GM19035 (cell line): Measurements from ENCODE around the gene HS2ST1.
"Not testable (repeated sequence)": the region's sequence is repeated elsewhere in the genome, so short reads cannot be mapped to it uniquely, and the experiment has no call there.

Experiments used
- ATAC-seq: cut with Tn5 transposase; IDR thresholded peaks from one replicate; pipeline ENCODE4 v1.9.1; 2021; ENCODE audit not compliant: unreplicated experiment

Gene HS2ST1

GRCh38 chr1:86965012-86965826 is 50.8 kb downstream of the HS2ST1 start:
- no peak for ATAC-seq

DNA sequence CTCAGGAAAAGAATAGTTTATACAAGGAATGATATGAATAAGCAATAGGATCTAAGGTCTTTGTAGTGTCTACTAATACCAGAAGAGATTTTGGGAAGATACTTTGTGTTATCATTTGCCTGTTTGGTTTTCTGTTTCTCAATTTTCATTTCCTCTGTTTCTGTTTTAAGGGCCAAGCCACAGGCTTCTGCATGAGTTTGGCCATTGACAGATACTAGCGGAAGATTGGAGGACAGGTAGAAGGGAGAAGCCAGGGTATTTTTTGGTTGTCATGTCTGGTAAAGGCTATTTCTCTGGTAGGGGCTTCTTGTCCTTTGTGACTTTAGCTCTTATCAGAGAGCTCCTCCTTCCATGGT is 51.4 kb downstream of the HS2ST1 start:
- no peak for ATAC-seq

DNA sequence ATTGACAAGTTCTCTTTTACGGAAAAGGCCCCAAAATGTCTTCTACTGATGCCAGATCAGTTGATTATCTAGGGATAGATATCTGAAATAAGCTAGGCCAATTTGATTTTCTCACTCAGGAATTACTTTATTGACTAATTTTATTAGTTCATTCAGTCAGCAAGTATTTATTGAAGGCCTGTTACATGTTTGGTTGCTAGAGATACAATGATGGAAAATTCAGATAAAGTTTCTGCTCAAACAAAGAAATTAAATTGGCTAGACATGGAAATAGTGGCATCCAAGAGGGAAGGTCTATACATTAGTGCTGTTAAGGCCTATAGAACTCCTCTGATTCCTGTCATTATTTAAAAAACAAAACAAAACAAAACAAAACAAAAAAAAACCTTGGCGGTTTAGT is 56.5 kb downstream of the HS2ST1 start:
- ATAC-seq = no peak

DNA sequence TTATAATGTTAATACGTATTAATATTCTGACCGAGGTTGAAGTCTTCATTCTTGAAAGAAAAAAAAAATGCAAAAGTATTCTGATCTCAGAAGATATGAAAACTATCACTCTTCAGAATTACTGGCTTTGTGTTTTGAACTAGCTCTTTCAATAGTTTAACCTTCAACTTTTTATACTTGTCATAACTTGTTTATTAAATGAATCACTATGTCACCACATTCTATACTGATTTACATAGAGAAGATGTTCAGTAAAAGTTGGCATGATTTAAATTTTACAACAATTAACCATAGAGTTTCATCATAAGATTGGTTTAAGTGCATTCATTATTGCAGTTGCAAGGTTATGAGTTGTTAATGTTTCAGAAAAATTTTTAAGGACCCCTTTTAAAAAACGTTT is 57.3 kb downstream of the HS2ST1 start:
- no peak for ATAC-seq

DNA sequence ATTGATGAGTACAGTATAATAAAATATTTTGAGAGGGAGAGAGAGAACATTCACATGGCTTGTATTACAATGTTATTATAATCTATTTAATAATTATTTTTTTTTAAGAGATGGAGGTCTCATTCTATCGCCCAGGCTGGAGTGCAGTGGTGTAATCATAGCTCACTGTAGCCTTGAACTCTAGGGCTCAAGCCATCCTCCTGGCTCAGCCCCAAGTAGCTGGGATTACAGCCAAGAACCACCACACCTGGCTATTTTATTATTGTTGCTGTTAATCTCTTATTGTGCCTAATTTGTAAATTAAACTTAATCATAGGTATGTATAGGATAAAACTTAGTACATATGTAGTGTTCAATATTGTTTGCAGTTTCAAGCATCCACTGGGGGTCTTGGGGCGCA is 57.8 kb downstream of the HS2ST1 start:
- ATAC-seq = no peak

- no peak for ATAC-seq
These were observed 61.6 kb downstream of the HS2ST1 start for GRCh38 chr1:86975993-86976550.

DNA sequence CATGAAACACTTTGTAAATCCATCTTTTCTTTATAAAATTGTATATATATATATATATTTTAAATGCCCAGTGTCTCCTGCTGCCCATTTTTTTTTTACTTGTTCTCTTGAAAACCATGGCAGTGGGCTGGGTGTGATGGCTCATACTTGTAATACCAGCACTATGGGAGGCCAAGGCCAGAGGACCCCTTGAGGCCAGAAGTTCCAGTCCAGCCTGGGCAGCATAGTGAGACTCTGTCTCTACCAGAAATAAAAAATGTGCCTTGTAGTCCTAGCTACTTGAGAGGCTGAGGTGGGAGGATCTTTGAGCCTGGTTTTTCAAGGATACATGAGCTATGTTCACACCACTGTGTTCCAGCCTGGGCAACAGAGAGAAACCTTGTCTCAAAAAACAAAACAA is 62.2 kb downstream of the HS2ST1 start:
- ATAC-seq = no peak

GRCh38 chr1:86981482-86982213 is 67.2 kb downstream of the HS2ST1 start:
- no peak for ATAC-seq

DNA sequence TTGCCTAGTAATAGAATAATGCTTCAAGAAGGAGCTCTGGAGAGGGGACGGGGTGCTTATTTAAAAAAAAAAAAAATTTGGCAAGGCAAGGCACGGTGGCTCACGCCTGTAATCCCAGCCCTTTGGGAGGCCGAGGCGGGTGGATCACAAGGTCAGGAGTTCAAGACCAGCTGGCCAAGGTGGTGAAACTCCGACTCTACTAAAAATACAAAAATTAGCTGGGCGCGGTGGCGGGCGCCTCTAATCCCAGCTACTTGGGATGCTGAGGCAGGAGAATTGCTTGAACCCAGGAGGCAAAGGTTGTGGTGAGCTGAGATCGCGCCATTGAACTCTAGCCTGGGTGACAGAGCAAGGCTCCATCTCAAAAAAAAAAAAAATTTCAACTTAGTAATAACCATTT is 69.2 kb downstream of the HS2ST1 start:
- not testable (repeated sequence) for ATAC-seq

DNA sequence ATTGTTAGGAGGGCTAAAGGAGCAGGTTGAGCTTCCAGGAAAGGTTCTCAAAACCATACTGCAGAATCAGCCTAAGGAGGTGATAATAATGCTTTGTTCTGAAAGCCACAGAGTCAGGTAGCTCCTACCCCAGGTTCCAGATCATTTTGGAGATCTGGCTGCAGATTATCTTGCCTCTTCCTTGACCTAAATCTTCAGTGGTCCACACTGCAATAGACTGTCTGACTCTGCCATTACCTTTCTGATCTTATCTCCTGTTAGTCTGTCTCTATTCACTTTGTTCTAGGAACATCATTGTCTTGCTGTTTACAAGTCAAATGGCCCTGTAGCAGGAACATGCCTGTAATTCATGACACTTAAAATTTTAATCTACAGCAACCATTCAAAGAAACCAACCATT is 73.0 kb downstream of the HS2ST1 start:
- ATAC-seq = no peak

DNA sequence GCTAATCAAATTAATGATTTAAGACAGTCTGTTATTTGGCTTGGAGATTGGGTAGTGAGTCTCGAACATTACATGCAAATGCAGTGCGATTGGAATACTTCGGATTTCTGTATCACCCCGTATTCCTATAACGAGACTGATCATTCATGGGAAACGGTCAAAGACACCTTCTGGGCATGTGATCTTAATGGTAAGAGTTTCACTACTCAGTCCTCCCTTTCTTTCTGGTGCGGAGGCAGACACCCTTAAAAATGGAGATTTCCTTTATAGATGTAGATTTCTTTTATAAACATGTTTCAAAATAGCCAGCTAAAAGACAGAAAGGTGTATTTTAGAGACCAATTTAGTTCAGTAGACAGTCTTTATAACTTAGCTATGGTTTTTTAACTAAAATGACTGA is 74.4 kb downstream of the HS2ST1 start:
- ATAC-seq = no peak

DNA sequence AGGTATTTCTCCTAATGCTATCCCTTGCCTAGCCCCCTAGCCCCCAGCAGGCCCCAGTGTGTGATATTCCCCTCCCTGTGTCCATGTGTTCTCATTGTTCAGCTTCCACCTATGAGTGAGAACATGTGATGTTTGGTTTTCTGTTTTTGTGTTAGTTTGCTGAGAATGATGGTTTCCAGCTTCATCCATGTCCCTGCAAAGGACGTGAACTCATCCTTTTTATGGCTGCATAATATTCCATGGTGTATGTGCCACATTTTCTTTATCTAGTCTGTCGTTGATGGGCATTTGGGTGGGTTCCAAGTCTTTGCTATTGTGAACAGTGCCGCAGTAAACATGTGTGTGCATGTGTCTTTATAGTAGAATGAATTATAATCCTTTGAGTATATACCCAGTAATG is 75.3 kb downstream of the HS2ST1 start:
- ATAC-seq = not testable (repeated sequence)

DNA sequence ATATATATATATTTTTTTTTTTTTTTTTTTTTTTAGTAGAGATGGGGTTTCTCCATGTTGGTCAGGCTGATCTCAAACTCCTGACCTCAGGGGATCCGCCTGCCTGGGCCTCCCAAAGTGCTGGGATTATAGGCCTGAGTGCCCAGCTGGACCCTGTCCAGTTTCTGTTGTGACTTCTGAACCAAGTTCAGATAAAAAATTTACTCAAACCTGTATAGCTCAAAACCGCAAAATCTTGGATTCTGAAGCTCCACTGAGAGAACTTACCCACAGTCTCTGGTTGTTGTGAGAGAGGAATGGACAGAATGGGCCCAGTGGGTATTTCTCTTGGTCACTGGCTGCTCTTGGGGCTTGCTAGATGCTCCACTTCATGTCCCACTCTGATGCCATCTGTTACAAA is 76.4 kb downstream of the HS2ST1 start:
- ATAC-seq = no peak

DNA sequence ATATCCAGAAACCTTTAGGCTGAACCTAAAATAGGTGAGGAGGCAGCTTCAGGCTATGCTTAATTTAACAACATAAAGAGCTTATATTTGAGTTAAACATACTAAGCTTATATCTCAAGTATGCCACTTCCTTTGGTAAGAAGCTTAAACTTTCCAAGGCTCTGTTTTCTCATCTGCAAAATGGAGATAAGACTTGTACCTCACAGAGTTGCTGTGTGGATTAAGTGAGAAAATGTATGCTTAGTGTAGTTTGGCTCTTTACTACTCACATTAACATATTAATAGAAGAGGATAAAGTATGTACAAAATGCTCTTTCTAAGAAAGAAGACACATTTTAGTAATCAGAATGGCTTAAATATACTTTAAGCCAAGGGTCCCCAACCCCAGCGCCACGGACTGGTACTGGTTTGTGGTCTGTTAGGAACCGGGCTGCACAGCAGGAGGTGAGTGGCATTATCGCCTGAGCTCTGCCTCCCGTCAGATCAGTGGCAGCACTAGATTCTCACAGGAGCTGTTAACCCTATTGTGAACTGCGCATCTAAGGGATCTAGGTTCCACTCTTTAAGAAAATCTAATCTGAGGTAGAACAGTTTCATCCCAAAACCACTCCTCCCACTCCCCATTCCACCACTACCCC is 77.2 kb downstream of the HS2ST1 start:
- no peak for ATAC-seq

DNA sequence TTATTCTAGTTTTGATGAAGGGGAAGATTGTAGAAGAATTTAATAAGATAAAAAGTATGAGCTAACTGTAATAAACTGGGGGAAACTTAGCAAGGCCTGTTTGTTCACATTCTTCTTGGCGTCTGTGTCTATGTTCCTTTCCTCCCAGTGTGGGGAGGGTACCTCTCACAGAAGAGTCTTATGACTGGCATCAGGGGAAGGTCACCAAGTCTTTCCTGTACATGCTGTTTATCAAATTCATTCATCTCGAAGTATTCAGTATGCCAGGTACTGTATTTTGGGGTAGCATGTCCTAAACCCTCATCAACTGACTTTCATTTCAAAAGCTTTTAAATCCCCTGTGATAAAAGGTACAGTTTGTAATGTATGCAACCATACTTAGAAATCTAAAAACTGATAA is 78.4 kb downstream of the HS2ST1 start:
- no peak for ATAC-seq

DNA sequence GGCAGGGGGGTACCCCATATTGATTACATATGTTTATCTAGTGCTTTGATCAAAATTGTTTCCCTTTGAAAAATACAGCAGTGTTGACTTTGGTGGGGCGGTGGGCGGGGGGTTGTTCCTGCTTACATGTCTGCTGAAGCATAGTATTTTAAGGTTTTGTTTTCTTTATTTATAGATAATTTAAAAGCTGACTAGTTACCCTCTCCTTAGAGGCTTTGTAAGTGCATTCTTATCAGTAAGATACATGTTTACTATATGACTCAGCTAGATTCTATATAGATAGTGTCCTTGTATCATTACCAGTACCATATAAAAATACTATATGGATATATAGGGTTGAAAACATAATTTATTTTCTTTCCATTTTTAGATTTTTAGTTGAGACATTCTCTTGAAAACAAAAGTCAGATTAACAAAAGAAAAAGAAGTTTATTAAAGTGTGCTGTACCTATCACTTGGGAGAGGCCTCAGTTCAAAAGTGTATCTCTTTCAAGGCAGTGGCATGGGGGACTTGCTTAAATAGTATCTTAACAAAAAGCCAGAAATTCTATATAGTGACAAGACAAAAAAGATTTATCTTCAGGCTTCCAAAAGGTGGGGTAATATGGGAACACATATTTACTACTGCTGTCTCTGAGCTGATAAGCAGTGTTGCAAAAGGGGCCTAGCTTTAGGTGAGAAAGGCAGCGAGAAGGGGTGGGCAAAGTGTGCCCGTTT is 79.0 kb downstream of the HS2ST1 start:
- ATAC-seq = no peak

GRCh38 chr1:86994061-86994460 is 79.6 kb downstream of the HS2ST1 start:
- ATAC-seq = no peak

- ATAC-seq = no peak
These were observed 83.1 kb downstream of the HS2ST1 start for GRCh38 chr1:86997538-86997937.

- ATAC-seq = no peak
These were observed 83.8 kb downstream of the HS2ST1 start for GRCh38 chr1:86998280-86998679.

DNA sequence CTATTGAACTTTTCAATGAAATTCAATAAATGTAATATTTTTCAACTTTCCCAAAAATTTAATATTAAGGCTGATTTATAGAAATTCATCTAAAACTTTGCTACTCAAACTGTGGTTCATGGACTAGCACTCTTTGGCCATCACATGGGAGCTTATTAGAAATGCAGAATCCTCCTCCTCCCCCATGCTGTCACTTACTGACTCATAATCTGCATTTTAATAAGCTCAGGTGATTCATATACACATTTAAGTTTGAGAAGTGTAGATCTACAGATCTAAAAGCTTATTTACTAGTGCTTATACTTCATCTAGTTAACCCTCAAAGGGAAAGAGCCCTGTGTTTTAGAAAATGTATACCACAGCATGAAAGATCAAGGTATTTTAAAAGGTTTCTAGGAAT is 84.3 kb downstream of the HS2ST1 start:
- no peak for ATAC-seq

- ATAC-seq = no peak
These were observed 86.0 kb downstream of the HS2ST1 start for GRCh38 chr1:87000460-87000859.
